GM23338 (cell line): Measurements from ENCODE around the gene OCA2.

Experiments
- CTCF ChIP-seq, 2 experiments: fragments of 200-600 bp in 1 of 2; sonication (generic) in 1 of 2; conservative IDR thresholded peaks; 2 replicates each; pipeline versions ENCODE4 v1.5.1 to v1.6.1; 2016 to 2017; ENCODE audit warnings: antibody characterized with exemption in 2 of 2, low read depth in 2 of 2, mild to moderate bottlenecking in 2 of 2, moderate library complexity in 1 of 2
- EZH2 ChIP-seq: fragments of 200-600 bp; sonication (generic); IDR thresholded peaks from one replicate; pipeline ENCODE4 v1.8.0; 2017; ENCODE audit warnings: antibody characterized with exemption, mild to moderate bottlenecking, low read depth; ENCODE audit not compliant: unreplicated experiment
- EZH2phosphoT487 ChIP-seq: fragments of 200-600 bp; sonication (generic); IDR thresholded peaks from one replicate; pipeline ENCODE4 v1.8.1; 2018; ENCODE audit warnings: antibody characterized with exemption; ENCODE audit not compliant: unreplicated experiment
- JUNB ChIP-seq: IDR thresholded peaks from one replicate; pipeline ENCODE4 v1.6.1; 2016; ENCODE audit warnings: antibody characterized with exemption; ENCODE audit not compliant: unreplicated experiment
- NANOG ChIP-seq: IDR thresholded peaks from 2 replicates; pipeline ENCODE4 v1.6.1; 2016; ENCODE audit warnings: antibody characterized with exemption, borderline replicate concordance
- POLR2AphosphoS5 ChIP-seq: IDR thresholded peaks from 2 replicates; pipeline ENCODE4 v1.6.1; 2016; ENCODE audit warnings: antibody characterized with exemption, low read depth
- REST ChIP-seq: IDR thresholded peaks from one replicate; pipeline ENCODE4 v1.6.1; 2018; ENCODE audit warnings: antibody characterized with exemption; ENCODE audit not compliant: unreplicated experiment
- ZNF331 ChIP-seq: fragments of 250-450 bp; sonication (Bioruptor Pico); IDR thresholded peaks from 2 replicates; pipeline ENCODE4 v1.5.0; 2020; ENCODE audit warnings: low read depth, mild to moderate bottlenecking, moderate library complexity

- no peak for TF ChIP-seq CTCF (conservative IDR thresholded peaks at IDR 0.05; ENCODE audit: low read depth in 2 of 2)
- no peak for TF ChIP-seq EZH2phosphoT487
- TF ChIP-seq REST = no peak
- no peak for TF ChIP-seq POLR2AphosphoS5
- TF ChIP-seq EZH2 = no peak
- no peak for TF ChIP-seq ZNF331 (CRISPR knock-in tag)
- no peak for TF ChIP-seq NANOG
- TF ChIP-seq JUNB = no peak
These were observed 356.2 kb downstream of the OCA2 start for GRCh38 chr15:27742751-27743477.
